HG03565 (cell line): ENCODE measurements around the gene OCIAD2.
"Not testable (repeated sequence)": the region's sequence is repeated elsewhere in the genome, so short reads cannot be mapped to it uniquely, and the experiment has no call there.

ENCODE experiments used
- ATAC-seq: cut with Tn5 transposase; IDR thresholded peaks from one replicate; pipeline ENCODE4 v1.9.1; 2021; ENCODE audit warnings: mild to moderate bottlenecking, moderate library complexity; ENCODE audit not compliant: unreplicated experiment

The OCIAD2 gene

GRCh38 chr4:48906206-48907173 lies at the start of gene OCIAD2:
OCIAD2 (minus strand) TSS chr4:48906774; CDS start chr4:48904549, 2,225 bp downstream.
- ATAC-seq: peak; percentile 89

DNA sequence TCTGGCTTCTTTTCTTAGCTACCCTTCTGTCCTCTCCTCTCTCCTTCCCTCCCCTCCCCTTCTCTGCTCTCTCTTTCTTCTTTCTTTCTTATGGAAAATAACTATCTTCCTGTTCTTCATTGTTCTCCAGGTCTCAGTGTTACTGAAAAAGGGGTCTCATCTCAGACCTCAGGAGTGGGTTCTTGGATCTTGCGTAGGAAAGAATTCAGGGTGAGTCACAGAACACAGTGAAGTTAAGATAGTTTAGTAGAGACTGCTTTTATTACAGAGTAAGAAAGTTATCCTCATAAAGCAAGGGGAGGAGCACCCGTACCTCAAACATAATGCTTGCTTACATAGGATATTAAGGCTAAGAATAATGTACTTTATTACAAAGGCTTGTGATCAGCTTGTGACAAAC lies 47.7 kb upstream of the OCIAD2 start:
- ATAC-seq: no peak

- no peak for ATAC-seq
Measured at GRCh38 chr4:48949518-48950219, 43.1 kb upstream of the OCIAD2 start.

- ATAC-seq: no peak
Measured at GRCh38 chr4:48949086-48949485, 42.5 kb upstream of the OCIAD2 start.

GRCh38 chr4:48947731-48948130 lies 41.2 kb upstream of the OCIAD2 start:
- no peak for ATAC-seq

GRCh38 chr4:48945981-48946380 lies 39.4 kb upstream of the OCIAD2 start:
- ATAC-seq: no peak

DNA sequence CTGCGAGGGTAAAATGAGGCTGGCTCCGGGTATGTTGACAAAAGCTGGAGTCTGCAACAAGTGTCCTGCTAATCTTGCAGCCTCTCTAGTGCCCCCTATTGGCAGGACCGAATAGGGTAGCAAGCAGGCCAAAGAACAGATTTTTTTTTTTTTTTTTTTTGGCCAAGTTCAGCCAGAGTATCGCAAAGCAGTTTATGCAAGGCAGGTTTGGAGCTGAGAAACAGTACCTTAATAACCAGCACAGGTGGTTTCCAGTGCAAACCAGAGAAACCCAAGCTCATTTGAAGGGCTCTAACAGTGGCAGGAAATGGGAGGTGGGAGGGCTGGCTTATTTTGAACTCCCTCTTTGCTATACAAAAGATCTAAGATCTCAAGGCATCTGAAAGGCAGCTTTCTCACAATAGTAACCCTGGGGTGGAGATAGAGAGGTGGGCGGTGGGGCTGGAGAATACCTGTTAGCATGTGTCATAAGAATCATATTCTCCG lies 38.2 kb upstream of the OCIAD2 start:
- ATAC-seq: no peak

DNA sequence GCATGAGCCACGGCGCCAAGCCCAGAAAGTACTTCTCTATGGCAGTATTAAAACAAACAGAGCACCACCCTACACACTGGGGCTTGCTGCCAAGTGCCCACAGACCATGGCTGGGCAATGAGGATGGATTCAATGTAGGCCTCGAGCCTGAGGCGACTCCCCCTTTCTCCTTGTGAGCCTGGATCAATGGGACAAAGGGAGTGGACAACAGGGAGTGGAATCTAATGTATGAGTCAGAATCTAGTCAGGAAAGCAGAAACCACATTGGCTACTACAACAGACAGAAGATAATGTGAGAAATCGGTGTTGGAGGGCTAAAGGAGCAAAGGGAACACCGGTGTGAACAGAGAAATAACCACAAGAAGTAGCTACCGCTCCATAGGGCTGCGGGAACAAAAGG lies 37.7 kb upstream of the OCIAD2 start:
- no peak for ATAC-seq

DNA sequence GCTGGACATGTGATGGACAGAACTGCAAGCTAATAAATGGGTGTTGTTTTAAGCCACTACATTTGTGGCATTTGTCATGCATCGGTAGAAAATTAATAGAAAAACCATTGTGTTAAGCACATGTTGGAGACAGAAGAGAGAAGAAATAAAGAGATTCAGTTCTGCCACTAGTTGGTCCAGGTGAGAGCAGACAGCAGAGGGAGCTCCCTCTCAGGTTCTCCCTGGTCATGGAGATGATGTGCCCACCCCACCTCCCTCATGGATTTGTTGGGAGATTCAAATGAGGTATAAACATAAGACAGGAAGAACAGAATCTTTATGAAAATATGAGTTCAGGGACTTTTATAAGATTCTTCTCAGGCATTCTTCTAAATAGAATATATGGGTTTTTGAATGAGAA lies 36.8 kb upstream of the OCIAD2 start:
- ATAC-seq: no peak

DNA sequence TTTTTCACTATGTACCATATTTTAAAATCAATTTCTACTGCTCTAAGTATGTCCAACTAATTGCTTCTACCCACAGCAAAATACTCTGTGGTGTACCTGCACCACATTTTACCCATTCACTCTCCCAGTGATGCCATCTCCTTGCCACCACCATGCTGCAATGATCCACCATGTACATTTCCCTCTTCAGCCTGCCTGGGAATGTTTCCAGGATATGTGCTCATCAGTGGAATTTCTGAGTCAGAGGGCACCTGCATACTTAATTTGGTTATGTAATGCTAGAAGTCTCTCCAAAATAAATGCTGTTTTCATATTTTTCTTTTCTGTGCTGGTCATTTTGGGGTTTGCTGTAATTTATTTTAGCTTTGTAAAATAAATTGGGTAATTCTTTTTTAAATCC lies 33.2 kb upstream of the OCIAD2 start:
- no peak for ATAC-seq

DNA sequence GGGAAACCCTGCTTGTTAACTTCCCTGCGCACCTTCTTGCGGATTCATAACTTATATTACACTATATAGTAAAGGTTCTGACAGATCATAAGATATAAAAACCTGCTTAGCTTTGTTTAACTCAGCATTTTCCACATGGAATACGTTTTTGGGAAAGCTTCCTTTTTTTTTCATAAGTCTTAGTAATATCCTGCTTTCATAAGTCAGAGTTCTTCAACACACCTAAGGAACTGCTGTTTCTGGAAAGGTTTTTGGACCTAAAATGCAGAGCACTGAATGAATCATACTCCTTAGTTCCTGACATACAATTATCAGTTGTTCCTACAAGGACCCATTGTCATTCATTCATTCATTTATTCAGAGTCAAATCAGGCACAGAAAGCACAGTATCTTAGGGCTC lies 32.3 kb upstream of the OCIAD2 start:
- no peak for ATAC-seq

GRCh38 chr4:48937033-48937432 lies 30.5 kb upstream of the OCIAD2 start:
- ATAC-seq: no peak

DNA sequence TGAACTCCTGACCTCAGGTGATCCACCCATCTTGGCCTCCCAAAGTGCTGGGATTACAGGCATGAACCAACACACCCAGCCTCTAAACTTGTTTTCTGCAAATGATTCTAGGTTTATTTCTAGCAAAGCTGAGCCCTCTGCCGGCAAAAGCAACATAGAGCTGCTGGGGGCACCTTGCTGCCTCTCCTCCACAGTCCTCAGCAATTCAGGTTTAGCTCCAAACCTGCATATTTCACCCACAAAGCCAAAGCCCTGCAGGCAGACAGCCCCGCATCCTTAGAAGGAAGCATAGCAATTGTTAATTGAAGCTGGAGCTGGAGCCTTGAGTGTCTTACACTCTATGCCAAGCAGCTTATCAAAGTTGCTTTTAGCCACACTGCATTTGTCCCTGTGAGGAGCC lies 24.9 kb upstream of the OCIAD2 start:
- no peak for ATAC-seq

DNA sequence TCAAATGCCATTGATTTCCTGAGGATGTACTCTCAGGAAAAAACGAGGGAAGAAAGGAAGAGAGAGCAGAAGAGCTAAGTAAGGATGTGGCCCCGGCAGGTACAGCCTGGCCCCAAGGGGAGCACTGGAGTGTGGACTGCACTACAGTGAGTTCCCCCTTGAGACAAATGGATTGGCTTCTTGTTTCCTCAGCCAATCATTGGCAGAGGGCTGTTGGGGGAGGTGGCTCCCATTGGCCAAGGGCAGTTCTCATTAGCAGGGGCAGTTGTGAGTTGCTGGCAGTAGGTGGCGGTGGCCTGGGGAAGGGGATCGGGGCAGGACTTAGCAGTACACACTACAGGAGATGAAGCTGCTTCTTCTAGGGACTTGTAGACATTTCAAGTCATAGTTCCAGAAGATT lies 24.1 kb upstream of the OCIAD2 start:
- no peak for ATAC-seq

DNA sequence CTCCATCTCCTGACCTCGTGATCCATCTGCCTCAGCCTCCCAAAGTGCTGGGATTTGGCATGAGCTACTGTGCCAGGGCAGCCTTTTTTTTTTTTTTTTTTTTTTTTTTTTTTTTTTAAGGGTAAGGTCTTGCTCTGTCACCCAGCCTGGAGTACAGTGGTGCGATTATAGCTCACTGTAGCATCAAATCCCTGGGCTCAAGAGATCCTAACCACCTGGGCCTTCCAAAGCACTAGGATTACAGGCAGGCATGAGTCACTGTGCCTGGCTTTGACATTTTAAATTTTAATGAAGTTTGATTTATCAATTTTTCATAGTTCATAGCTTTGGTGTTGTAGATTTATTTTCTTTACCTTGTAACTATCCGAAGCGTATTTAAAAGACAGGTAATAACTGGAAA lies 17.8 kb upstream of the OCIAD2 start:
- no peak for ATAC-seq

DNA sequence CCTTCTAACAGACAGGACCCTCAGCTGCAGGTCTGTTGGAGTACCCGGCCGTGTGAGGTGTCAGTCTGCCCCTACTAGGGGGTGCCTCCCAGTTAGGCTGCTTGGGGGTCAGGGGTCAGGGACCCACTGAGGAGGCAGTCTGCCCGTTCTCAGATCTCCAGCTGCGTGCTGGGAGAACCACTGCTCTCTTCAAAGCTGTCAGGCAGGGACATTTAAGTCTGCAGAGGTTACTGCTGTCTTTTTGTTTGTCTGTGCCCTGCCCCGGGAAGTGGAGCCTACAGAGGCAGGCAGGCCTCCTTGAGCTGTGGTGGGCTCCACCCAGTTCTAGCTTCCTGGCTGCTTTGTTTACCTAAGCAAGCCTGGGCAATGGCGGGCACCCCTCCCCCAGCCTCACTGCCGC lies 16.5 kb upstream of the OCIAD2 start:
- ATAC-seq: not testable (repeated sequence)

DNA sequence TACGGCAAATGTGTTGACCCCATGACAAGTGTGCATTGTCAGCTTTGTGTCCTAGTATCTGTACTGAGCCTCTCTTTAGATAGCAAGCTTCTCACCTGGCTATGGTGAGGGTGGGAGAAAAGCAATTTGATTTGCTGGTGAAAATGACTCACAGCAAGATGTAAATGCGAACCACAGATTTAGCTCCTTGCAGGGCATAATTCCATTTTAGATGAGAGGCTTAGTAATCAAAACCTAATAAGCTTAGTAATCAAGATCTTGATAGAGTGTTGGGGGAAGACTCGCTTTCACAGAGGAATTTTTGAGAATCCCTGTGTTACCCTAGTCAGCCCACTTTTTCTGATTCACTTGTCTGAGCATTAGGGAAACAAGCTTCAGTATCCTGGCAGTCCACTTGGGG lies 7.7 kb upstream of the OCIAD2 start:
- no peak for ATAC-seq

GRCh38 chr4:48913346-48913745 lies 6.8 kb upstream of the OCIAD2 start:
- no peak for ATAC-seq

DNA sequence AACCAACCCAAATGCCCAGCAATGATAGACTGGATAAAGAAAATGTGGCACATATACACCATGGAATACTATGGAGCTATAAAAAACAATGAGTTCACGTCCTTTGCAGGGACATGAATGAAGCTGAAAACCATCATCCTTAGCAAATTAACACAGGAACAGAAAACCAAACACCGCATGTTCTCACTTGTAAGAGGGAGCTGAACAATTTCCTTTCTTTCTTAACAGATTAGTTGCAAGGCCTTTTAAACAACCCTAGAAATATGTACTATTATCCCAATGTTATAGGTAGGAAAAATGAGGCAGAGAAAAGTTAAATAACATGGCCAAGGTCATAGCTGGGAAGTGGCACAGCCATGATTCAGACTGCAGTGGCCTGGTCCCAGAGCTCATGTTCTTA lies 5.8 kb upstream of the OCIAD2 start:
- no peak for ATAC-seq

GRCh38 chr4:48910511-48910910 lies 3.9 kb upstream of the OCIAD2 start:
- no peak for ATAC-seq

- ATAC-seq: no peak
Measured at GRCh38 chr4:48909697-48910096, 3.1 kb upstream of the OCIAD2 start.

DNA sequence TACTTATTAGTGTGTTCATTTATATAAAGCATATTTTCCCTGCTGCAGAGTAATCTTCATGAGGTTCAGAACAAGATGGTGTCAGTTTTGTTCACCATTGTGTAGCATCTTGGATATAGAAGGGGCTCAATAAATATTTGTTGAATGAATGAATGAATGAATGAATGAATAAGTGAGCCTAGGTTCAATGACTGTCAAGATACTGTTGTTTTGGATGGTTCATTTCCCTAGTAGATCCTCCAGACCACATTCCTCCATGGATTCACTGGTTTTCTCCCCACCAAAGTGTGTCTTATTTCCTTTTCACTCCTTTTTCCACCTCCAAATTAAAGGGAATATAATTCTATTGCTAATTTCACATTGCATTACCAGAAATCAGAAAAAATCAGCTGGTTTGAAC lies 2.1 kb upstream of the OCIAD2 start:
- no peak for ATAC-seq
